Middle frontal gyrus (tissue), 1 donor: ENCODE measurements around the gene NADK2.
A peak's percentile ranks its signal among the peaks of the same experiment; 100 is the strongest.
"Not testable (repeated sequence)": the region's sequence is repeated elsewhere in the genome, so short reads cannot be mapped to it uniquely, and the experiment has no call there.

Experiments used
- DNase-seq: peaks from one replicate; pipeline ENCODE4 v3.0.0-alpha.2; 2015; ENCODE audit warnings: low spot score; ENCODE audit errors: extremely low spot score

The NADK2 gene

GRCh38 chr5:36209664-36210063 lies 32.1 kb downstream of the NADK2 start:
- DNase-seq: no peak

- DNase-seq: no peak
These were observed 32.9 kb downstream of the NADK2 start for GRCh38 chr5:36208786-36209185.

GRCh38 chr5:36206913-36207312 lies 34.8 kb downstream of the NADK2 start:
- DNase-seq: no peak

GRCh38 chr5:36205329-36205728 lies 36.4 kb downstream of the NADK2 start:
- no peak for DNase-seq

- DNase-seq: no peak
These were observed 39.2 kb downstream of the NADK2 start for GRCh38 chr5:36202521-36202961.

- DNase-seq: no peak
These were observed 41.2 kb downstream of the NADK2 start for GRCh38 chr5:36200513-36200912.

- DNase-seq: no peak
These were observed 42.1 kb downstream of the NADK2 start for GRCh38 chr5:36199620-36200019.

- not testable (repeated sequence) for DNase-seq
These were observed 42.9 kb downstream of the NADK2 start for GRCh38 chr5:36198783-36199182.

- no peak for DNase-seq
These were observed 43.4 kb downstream of the NADK2 start for GRCh38 chr5:36198281-36198680.

- DNase-seq: no peak
These were observed 48.0 kb downstream of the NADK2 start for GRCh38 chr5:36193746-36194145.

- DNase-seq: not testable (repeated sequence)
These were observed 57.3 kb downstream of the NADK2 start for GRCh38 chr5:36184408-36184807.

- no peak for DNase-seq
These were observed 60.0 kb downstream of the NADK2 start for GRCh38 chr5:36181774-36182173.

GRCh38 chr5:36180556-36181350 lies 61.0 kb downstream of the NADK2 start:
- DNase-seq: no peak

GRCh38 chr5:36179950-36180349 lies 61.8 kb downstream of the NADK2 start:
- DNase-seq: no peak

GRCh38 chr5:36178524-36178890 lies 63.2 kb downstream of the NADK2 start:
- DNase-seq: no peak

- no peak for DNase-seq
These were observed 63.8 kb downstream of the NADK2 start for GRCh38 chr5:36177715-36178523.

GRCh38 chr5:36177154-36177553 lies 64.6 kb downstream of the NADK2 start:
- no peak for DNase-seq

GRCh38 chr5:36175043-36175442 lies 66.7 kb downstream of the NADK2 start:
- DNase-seq: peak; percentile 31

GRCh38 chr5:36174119-36174518 lies 67.6 kb downstream of the NADK2 start:
- DNase-seq: no peak

- DNase-seq: no peak
These were observed 68.3 kb downstream of the NADK2 start for GRCh38 chr5:36173426-36173825.

GRCh38 chr5:36172599-36172998 lies 69.1 kb downstream of the NADK2 start:
- DNase-seq: no peak

- DNase-seq: no peak
These were observed 70.8 kb downstream of the NADK2 start for GRCh38 chr5:36170832-36171424.
